Muscle of back (tissue), 11 donors: Measurements from ENCODE around the gene NKAPD1. TPM values are rescaled to one million over a fixed set of nuclear protein-coding genes. Genes with fewer than 3 reads are reported as not detected.

Experiments
- DNase-seq, 3 donors: peaks; one replicate each; pipeline versions ENCODE4 v3.0.0 to v3.0.0-alpha.2; 2013
- polyA plus RNA-seq, 10 donors: library from polyadenylated mRNA; unstranded; fragments of 120-200 nt; gene quantifications; one replicate each; pipeline ENCODE4 v1.2.1, GENCODE V29; 2013; ENCODE audit not compliant: insufficient read length in 10 of 10

Gene NKAPD1
- polyA plus RNA-seq, 10 donors, result 25.7 to 33.1 (median 28.4) TPM

DNA sequence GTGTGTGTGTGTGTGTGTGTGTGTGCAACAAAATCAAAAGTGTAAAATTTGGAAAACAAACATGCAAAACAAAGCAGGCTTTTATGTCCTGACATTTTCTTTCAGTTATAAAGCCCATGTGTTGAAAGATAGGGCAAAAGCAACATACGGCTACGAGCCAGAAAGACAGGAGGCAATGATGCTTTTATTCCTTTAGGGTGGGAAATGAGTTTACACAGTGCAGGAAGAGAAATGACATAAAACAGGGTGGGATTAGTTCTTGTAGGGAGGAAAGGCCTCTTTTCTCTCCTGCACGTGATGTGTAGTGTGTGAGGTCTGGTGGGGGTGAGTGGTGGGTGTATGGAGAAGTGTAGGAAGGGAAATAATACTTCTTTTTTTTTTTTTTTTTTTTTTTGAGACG, 60.4 kb downstream of the NKAPD1 start:
- DNase-seq, result no peak

Other genes with a start within 250 kb of the NKAPD1 start
- gene ALG9, start 202.7 kb upstream of the NKAPD1 start, polyA plus RNA-seq, result 10 to 100 TPM; 21.8 to 33.3 (median 28.2) TPM
- 1 to 10 TPM; 1.7 to 3.5 (median 2.4) TPM for gene FDXACB1, start 195.1 kb upstream of the NKAPD1 start, polyA plus RNA-seq
- 10 to 100 TPM; 13.9 to 22.5 (median 19.1) TPM for gene CFAP68, start 194.8 kb upstream of the NKAPD1 start, polyA plus RNA-seq
- gene CRYAB, start 162.5 kb upstream of the NKAPD1 start, polyA plus RNA-seq, result 1,000 to 10,000 TPM in 1 of 10 donors, 100 to 1,000 TPM in 9; 407 to 1,057 (median 719) TPM
- 10 to 100 TPM; 49.6 to 93.5 (median 75.6) TPM for gene HSPB2, start 161.6 kb upstream of the NKAPD1 start, polyA plus RNA-seq
- 1 to 10 TPM; 1.5 to 3.4 (median 2.3) TPM for gene C11orf52, start 155.4 kb upstream of the NKAPD1 start, polyA plus RNA-seq
- gene DIXDC1, start 137.0 kb upstream of the NKAPD1 start, polyA plus RNA-seq, result 10 to 100 TPM; 16.4 to 24.0 (median 18.7) TPM
- 10 to 100 TPM; 34.9 to 48.9 (median 40.8) TPM for gene DLAT, start 48.9 kb upstream of the NKAPD1 start, polyA plus RNA-seq
- gene PIH1D2, start 282 bp upstream of the NKAPD1 start, polyA plus RNA-seq, result 1 to 10 TPM in 5 of 10 donors, under 1 TPM in 5; 0.65 to 1.6 (median 1.0) TPM
- gene TIMM8B, start 12.5 kb downstream of the NKAPD1 start, polyA plus RNA-seq, result 10 to 100 TPM; 50.0 to 60.7 (median 53.7) TPM
- gene SDHD, start 12.6 kb downstream of the NKAPD1 start, polyA plus RNA-seq, result 100 to 1,000 TPM in 6 of 10 donors, 10 to 100 TPM in 4; 88.1 to 119 (median 105) TPM
- 1 to 10 TPM in 2 of 10 donors, under 1 TPM in 7, not detected in 1; 0.18 to 1.1 (median 0.69) TPM for gene IL18, start 89.8 kb downstream of the NKAPD1 start, polyA plus RNA-seq
- under 1 TPM in 8 of 10 donors, not detected in 2; 0.17 to 0.59 (median 0.29) TPM for gene TEX12, start 93.1 kb downstream of the NKAPD1 start, polyA plus RNA-seq
- 10 to 100 TPM in 2 of 10 donors, 1 to 10 TPM in 8; 4.0 to 12.2 (median 6.0) TPM for gene BCO2, start 101.2 kb downstream of the NKAPD1 start, polyA plus RNA-seq
- gene PTS, start 152.1 kb downstream of the NKAPD1 start, polyA plus RNA-seq, result 10 to 100 TPM; 17.3 to 27.8 (median 20.9) TPM
- not detected for gene PLET1, start 186.6 kb downstream of the NKAPD1 start, polyA plus RNA-seq